Kidney (tissue), 14 donors: ENCODE data around the gene CFDP1. TPM values are rescaled to one million over a fixed set of nuclear protein-coding genes. Genes with fewer than 3 reads are reported as not detected.

ENCODE experiments used
- DNase-seq, 5 donors: peaks; one replicate each; pipeline ENCODE4 v3.0.0-alpha.2; 2013 to 2020
- FAIRE-seq: peaks from 2 replicates; lab custom pipeline; 2012; peaks lifted over from hg19 to GRCh38; lab: Jason Lieb, UNC
- H3K27ac ChIP-seq, 2 donors: one replicate each; pipeline ENCODE4 v1.7.0; 2013; ENCODE audit warnings: low read depth in 2 of 2, low read length in 2 of 2, inconsistent platforms in 1 of 2
- H3K27me3 ChIP-seq: one replicate; pipeline ENCODE4 v1.7.1; 2013; ENCODE audit warnings: low read length, inconsistent platforms; ENCODE audit not compliant: control insufficient read depth, insufficient read depth
- H3K36me3 ChIP-seq, 3 donors: one replicate each; pipeline versions ENCODE4 v1.7.0 to v1.7.1; 2013; ENCODE audit warnings: low read length in 3 of 3, control low read depth in 1 of 3, inconsistent platforms in 1 of 3; ENCODE audit not compliant: insufficient read depth in 3 of 3, control insufficient read depth in 2 of 3
- H3K4me1 ChIP-seq, 3 donors: one replicate each; pipeline versions ENCODE4 v1.7.0 to v1.7.1; 2013; ENCODE audit warnings: low read length in 3 of 3, inconsistent platforms in 1 of 3, low read depth in 1 of 3; ENCODE audit not compliant: control insufficient read depth in 2 of 3, insufficient read depth in 2 of 3
- H3K4me3 ChIP-seq, 3 donors: one replicate each; pipeline versions ENCODE4 v1.7.0 to v1.8.1; 2013; ENCODE audit warnings: low read length in 3 of 3, control low read depth in 1 of 3, inconsistent platforms in 1 of 3
- H3K9ac ChIP-seq, 3 donors: one replicate each; pipeline versions ENCODE4 v1.7.0 to v1.7.1; 2013; ENCODE audit warnings: low read length in 3 of 3, control low read depth in 1 of 3, inconsistent platforms in 1 of 3
- H3K9me3 ChIP-seq, 3 donors: one replicate each; pipeline versions ENCODE4 v1.7.0 to v1.7.1; 2013; ENCODE audit warnings: low read length in 3 of 3, control low read depth in 1 of 3, inconsistent platforms in 1 of 3; ENCODE audit not compliant: control insufficient read depth in 2 of 3, insufficient read depth in 1 of 3
- intact Hi-C: fragments of 100-400 bp; cut with DNase I; formaldehyde crosslinking; loops from one replicate; pipeline ENCODE4 v1.11.1; 2022
- polyA plus RNA-seq: library from polyadenylated mRNA; stranded (reverse); fragments of 350-450 nt; fragmentation: Illumina TruSeq; extraction: RNeasy Lipid Tissue Mini Kit (QIAGEN cat#74804); gene quantifications from one replicate; pipeline ENCODE4 v1.2.3, GENCODE V29; 2014; ENCODE audit warnings: low read depth, low replicate concordance; ENCODE audit not compliant: insufficient read depth
- total RNA-seq: library from RNA; stranded (reverse); fragmentation: NEBNext Ultra II Directional; extraction: Animal tissue kit (Norgen Biotek cat#: 25700); gene quantifications from one replicate; pipeline ENCODE4 v1.2.1, GENCODE V29; 2021
- TF ChIP-seq, protein P1 (sequence below): IDR thresholded peaks from 3 replicates; pipeline ENCODE4 v1.5.1; 2012; ENCODE audit warnings: mild to moderate bottlenecking, moderate library complexity, borderline replicate concordance; ENCODE audit not compliant: insufficient read depth; ENCODE audit errors: extremely low read depth
- donor health status: control.
- donor health status: control.
- donor health status: control.
- donor health status: control.
- donor health status: control.
- donor health status: DM: yes; HTN: yes; CAD: no.
- donor health status: Normal renal cell carcinoma (clear cell type).

CFDP1 gene
- total and polyA plus RNA-seq, 2 donors from 2014 or later: 53.5 to 148 TPM

DNA sequence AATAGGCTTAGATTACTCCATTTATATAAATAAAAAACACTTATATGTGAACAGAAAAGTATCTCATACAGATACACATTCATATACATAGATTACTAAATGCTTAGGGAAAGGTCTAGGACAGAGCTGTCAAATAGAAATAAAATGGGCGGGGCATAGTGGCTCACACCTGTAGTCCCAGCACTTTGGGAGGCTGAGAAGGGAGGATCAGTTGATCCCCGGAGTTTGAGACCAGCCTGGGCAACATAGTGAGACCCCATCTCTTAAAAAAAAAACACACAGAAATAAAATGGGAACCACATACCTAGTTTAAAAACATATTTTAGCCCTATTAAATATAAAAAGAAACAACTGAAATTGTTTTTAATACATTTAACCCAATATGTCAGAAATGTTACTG is 58.9 kb downstream of the CFDP1 start:
- no peak for DNase-seq
- intact Hi-C loops: no loop called here
- Histone ChIP-seq H3K27ac (no peak overlapping the region), H3K36me3 (no peaks in the 10 kb centered on the region), H3K27me3 (no peaks in the 10 kb centered on the region), H3K4me3 (no peak overlapping the region), H3K4me1 (peaks cover 0 to 11% (median 9%) of the 10 kb centered on the region in 3 donors), H3K9ac (no peak overlapping the region), H3K9me3 (no peaks in the 10 kb centered on the region)
- TF ChIP-seq, protein P1, sequence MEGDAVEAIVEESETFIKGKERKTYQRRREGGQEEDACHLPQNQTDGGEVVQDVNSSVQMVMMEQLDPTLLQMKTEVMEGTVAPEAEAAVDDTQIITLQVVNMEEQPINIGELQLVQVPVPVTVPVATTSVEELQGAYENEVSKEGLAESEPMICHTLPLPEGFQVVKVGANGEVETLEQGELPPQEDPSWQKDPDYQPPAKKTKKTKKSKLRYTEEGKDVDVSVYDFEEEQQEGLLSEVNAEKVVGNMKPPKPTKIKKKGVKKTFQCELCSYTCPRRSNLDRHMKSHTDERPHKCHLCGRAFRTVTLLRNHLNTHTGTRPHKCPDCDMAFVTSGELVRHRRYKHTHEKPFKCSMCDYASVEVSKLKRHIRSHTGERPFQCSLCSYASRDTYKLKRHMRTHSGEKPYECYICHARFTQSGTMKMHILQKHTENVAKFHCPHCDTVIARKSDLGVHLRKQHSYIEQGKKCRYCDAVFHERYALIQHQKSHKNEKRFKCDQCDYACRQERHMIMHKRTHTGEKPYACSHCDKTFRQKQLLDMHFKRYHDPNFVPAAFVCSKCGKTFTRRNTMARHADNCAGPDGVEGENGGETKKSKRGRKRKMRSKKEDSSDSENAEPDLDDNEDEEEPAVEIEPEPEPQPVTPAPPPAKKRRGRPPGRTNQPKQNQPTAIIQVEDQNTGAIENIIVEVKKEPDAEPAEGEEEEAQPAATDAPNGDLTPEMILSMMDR: no peak
- FAIRE-seq: no peak

DNA sequence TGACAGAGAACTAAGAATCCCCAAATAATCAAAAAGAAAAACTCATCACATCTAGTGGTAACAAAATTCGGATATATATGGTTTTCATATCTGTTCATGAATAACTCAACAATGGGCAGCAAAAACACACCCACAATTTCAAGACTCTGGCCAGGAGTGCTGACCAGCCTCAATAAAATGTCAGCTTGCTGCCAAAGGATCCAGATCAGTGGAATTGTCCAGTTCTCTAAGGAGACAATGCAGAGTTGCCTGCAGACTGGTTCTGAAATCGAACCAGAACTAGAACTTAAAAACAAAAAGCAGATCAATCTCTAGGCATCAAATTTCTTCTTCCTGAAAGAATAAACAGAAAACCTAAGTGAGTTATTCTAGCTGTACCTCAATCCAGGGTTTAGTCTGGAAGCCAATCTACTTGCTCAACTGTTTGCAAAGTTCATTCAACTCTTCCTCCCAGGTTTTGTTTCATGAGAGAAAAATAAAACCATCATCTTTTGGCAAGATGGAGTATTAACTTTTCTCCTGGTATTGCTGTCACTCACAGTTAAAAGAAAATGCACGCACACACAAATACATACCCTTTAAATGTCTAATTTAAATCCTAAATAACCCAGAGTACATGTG is 61.0 kb downstream of the CFDP1 start:
- Histone ChIP-seq H3K27ac (no peak overlapping the region), H3K9me3 (no peaks in the 10 kb centered on the region), H3K27me3 (no peaks in the 10 kb centered on the region), H3K4me1 (peaks cover 0 to 6% (median under 1%) of the 10 kb centered on the region in 3 donors), H3K36me3 (no peaks in the 10 kb centered on the region), H3K4me3 (no peak overlapping the region), H3K9ac (no peak overlapping the region)
- TF ChIP-seq, protein P1: no peak
- FAIRE-seq: no peak
- DNase-seq: no peak
- intact Hi-C loops: no loop called here

DNA sequence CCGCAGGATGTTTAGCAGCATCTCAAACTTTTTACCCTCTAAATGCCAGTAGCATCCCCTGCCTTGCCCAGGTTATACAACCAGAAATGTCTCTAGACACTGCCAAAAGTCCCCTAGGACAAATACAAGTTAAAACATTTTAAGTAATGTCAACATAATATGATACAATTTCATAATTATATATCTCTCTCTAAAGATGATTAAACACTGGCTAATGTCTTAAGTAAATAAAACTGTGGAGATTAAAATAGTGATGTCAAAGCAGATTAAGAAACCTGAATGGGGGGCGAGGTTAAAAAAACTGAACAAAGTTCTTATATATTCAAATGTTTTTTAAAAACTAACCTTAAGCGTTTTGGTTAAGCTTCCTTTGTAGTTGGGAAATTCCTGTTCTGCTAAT is 62.1 kb downstream of the CFDP1 start:
- H3K36me3 ChIP-seq: no peaks in the 10 kb centered on the region
- no peak overlapping the region for H3K4me3 ChIP-seq
- no peaks in the 10 kb centered on the region for H3K27me3 ChIP-seq
- H3K9ac ChIP-seq: no peak overlapping the region
- intact Hi-C loops: no loop called here
- FAIRE-seq: no peak
- no peaks in the 10 kb centered on the region for H3K4me1 ChIP-seq
- no peak for DNase-seq
- TF ChIP-seq, protein P1: no peak
- H3K27ac ChIP-seq: no peak overlapping the region
- no peaks in the 10 kb centered on the region for H3K9me3 ChIP-seq
